ENCODE measurements around the gene PCDHB14.
A peak's percentile ranks its signal among the peaks of the same experiment; 100 is the strongest.
"Not testable (repeated sequence)": the region's sequence is repeated elsewhere in the genome, so short reads cannot be mapped to it uniquely, and the experiment has no call there.

PCDHB14 gene

GRCh38 chr5:141225421-141225820 lies 2.3 kb downstream of the PCDHB14 start:
- not testable (repeated sequence) for H4K5ac ChIP-seq (ENCODE audit: low read length); H2BK5ac ChIP-seq (ENCODE audit: low read length); H3K27me3 ChIP-seq (ENCODE audit: insufficient read depth, low read length, poor library complexity); DNase-seq; H2BK15ac ChIP-seq (replicated peaks; ENCODE audit: low read depth); H3K36me3 ChIP-seq (ENCODE audit: control insufficient read depth, insufficient read depth, low read length); H3K23ac ChIP-seq (ENCODE audit: low read length); H3K4me1 ChIP-seq (ENCODE audit: control insufficient read depth, low read depth, low read length); H2BK120ac ChIP-seq (ENCODE audit: low read depth, low read length); H3K56ac ChIP-seq (ENCODE audit: low read length); H3K9ac ChIP-seq (ENCODE audit: low read length); H3K18ac ChIP-seq (ENCODE audit: low read length); H3K79me2 ChIP-seq (ENCODE audit: control insufficient read depth, insufficient read depth, low read length); H3K4me2 ChIP-seq (ENCODE audit: low read length); H4K8ac ChIP-seq (ENCODE audit: low read depth, low read length); H3K27ac ChIP-seq (ENCODE audit: low read depth, low read length); H2AK5ac ChIP-seq (ENCODE audit: low read length); H3K4me3 ChIP-seq (ENCODE audit: low read length); H3K79me1 ChIP-seq (ENCODE audit: low read length); H3K4ac ChIP-seq (ENCODE audit: low read depth, low read length)
- no CpG with 5 or more reads among the region's 30 CpGs for WGBS (ENCODE audit: extremely low coverage, insufficient coverage, low lambda C conversion rate)

GRCh38 chr5:141234109-141234667 lies 11.0 kb downstream of the PCDHB14 start:
- Histone ChIP-seq H2BK15ac (replicated peaks; ENCODE audit: low read depth) (no peak overlapping the region), H3K23ac (ENCODE audit: low read length) (no peak overlapping the region), H2BK120ac (ENCODE audit: low read depth, low read length) (no peak overlapping the region), H2BK5ac (ENCODE audit: low read length) (no peak overlapping the region), H3K4ac (ENCODE audit: low read depth, low read length) (no peak overlapping the region), H4K8ac (ENCODE audit: low read depth, low read length) (no peak overlapping the region), H3K79me1 (ENCODE audit: low read length) (no peaks in the 10 kb centered on the region), H3K4me1 (ENCODE audit: control insufficient read depth, low read depth, low read length) (no peaks in the 10 kb centered on the region), H3K27me3 (ENCODE audit: insufficient read depth, low read length, poor library complexity) (no peaks in the 10 kb centered on the region), H3K18ac (ENCODE audit: low read length) (no peak overlapping the region), H3K56ac (ENCODE audit: low read length) (no peak overlapping the region), H3K4me2 (ENCODE audit: low read length) (no peak overlapping the region), H4K5ac (ENCODE audit: low read length) (no peak overlapping the region), H3K79me2 (ENCODE audit: control insufficient read depth, insufficient read depth, low read length) (no peaks in the 10 kb centered on the region), H3K4me3 (ENCODE audit: low read length) (no peak overlapping the region), H2AK5ac (ENCODE audit: low read length) (no peak overlapping the region), H3K27ac (ENCODE audit: low read depth, low read length) (no peak overlapping the region), H3K36me3 (ENCODE audit: control insufficient read depth, insufficient read depth, low read length) (no peaks in the 10 kb centered on the region), H3K9ac (ENCODE audit: low read length) (no peak overlapping the region)
- WGBS (ENCODE audit: extremely low coverage, insufficient coverage, low lambda C conversion rate), result no CpG with 5 or more reads among the region's 15 CpGs
- DNase-seq, result peak; percentile 11

- not testable (repeated sequence) for H4K5ac ChIP-seq (ENCODE audit: low read length); H3K18ac ChIP-seq (ENCODE audit: low read length); H2BK5ac ChIP-seq (ENCODE audit: low read length); H2BK15ac ChIP-seq (replicated peaks; ENCODE audit: low read depth); H3K79me2 ChIP-seq (ENCODE audit: control insufficient read depth, insufficient read depth, low read length); DNase-seq; H3K36me3 ChIP-seq (ENCODE audit: control insufficient read depth, insufficient read depth, low read length); H4K8ac ChIP-seq (ENCODE audit: low read depth, low read length); H3K27ac ChIP-seq (ENCODE audit: low read depth, low read length); H3K4ac ChIP-seq (ENCODE audit: low read depth, low read length); H3K4me2 ChIP-seq (ENCODE audit: low read length); H3K27me3 ChIP-seq (ENCODE audit: insufficient read depth, low read length, poor library complexity); H3K4me3 ChIP-seq (ENCODE audit: low read length); H3K9ac ChIP-seq (ENCODE audit: low read length); H3K79me1 ChIP-seq (ENCODE audit: low read length); H2BK120ac ChIP-seq (ENCODE audit: low read depth, low read length); H3K23ac ChIP-seq (ENCODE audit: low read length); H2AK5ac ChIP-seq (ENCODE audit: low read length); H3K56ac ChIP-seq (ENCODE audit: low read length); H3K4me1 ChIP-seq (ENCODE audit: control insufficient read depth, low read depth, low read length)
- no CpG with 5 or more reads among the region's 40 CpGs for WGBS (ENCODE audit: extremely low coverage, insufficient coverage, low lambda C conversion rate)
These were observed 12.8 kb downstream of the PCDHB14 start for GRCh38 chr5:141235922-141236321.

- H2BK15ac ChIP-seq (replicated peaks; ENCODE audit: low read depth), result no peak overlapping the region
- WGBS (ENCODE audit: extremely low coverage, insufficient coverage, low lambda C conversion rate), result no CpG with 5 or more reads among the region's 32 CpGs
- no peaks in the 10 kb centered on the region for H3K79me2 ChIP-seq (ENCODE audit: control insufficient read depth, insufficient read depth, low read length)
- no peaks in the 10 kb centered on the region for H3K36me3 ChIP-seq (ENCODE audit: control insufficient read depth, insufficient read depth, low read length)
- no peak overlapping the region for H3K27ac ChIP-seq (ENCODE audit: low read depth, low read length)
- H3K18ac ChIP-seq (ENCODE audit: low read length), result no peak overlapping the region
- H4K8ac ChIP-seq (ENCODE audit: low read depth, low read length), result no peak overlapping the region
- no peak overlapping the region for H3K4me2 ChIP-seq (ENCODE audit: low read length)
- H3K4ac ChIP-seq (ENCODE audit: low read depth, low read length), result no peak overlapping the region
- H3K79me1 ChIP-seq (ENCODE audit: low read length), result no peaks in the 10 kb centered on the region
- H2AK5ac ChIP-seq (ENCODE audit: low read length), result no peak overlapping the region
- H4K5ac ChIP-seq (ENCODE audit: low read length), result no peak overlapping the region
- no peak overlapping the region for H2BK5ac ChIP-seq (ENCODE audit: low read length)
- no peak overlapping the region for H3K4me3 ChIP-seq (ENCODE audit: low read length)
- DNase-seq, result no peak
- no peak overlapping the region for H2BK120ac ChIP-seq (ENCODE audit: low read depth, low read length)
- H3K9ac ChIP-seq (ENCODE audit: low read length), result no peak overlapping the region
- H3K23ac ChIP-seq (ENCODE audit: low read length), result no peak overlapping the region
- no peaks in the 10 kb centered on the region for H3K27me3 ChIP-seq (ENCODE audit: insufficient read depth, low read length, poor library complexity)
- no peak overlapping the region for H3K56ac ChIP-seq (ENCODE audit: low read length)
- H3K4me1 ChIP-seq (ENCODE audit: control insufficient read depth, low read depth, low read length), result no peaks in the 10 kb centered on the region
These were observed 13.6 kb downstream of the PCDHB14 start for GRCh38 chr5:141236516-141237313.

GRCh38 chr5:141241496-141241895 lies 18.4 kb downstream of the PCDHB14 start:
- no peak overlapping the region for H3K27ac ChIP-seq (ENCODE audit: low read depth, low read length)
- H4K5ac ChIP-seq (ENCODE audit: low read length), result no peak overlapping the region
- no peak overlapping the region for H3K4me3 ChIP-seq (ENCODE audit: low read length)
- no peak overlapping the region for H3K23ac ChIP-seq (ENCODE audit: low read length)
- no peak overlapping the region for H3K4me2 ChIP-seq (ENCODE audit: low read length)
- no peak overlapping the region for H2BK15ac ChIP-seq (replicated peaks; ENCODE audit: low read depth)
- H3K9ac ChIP-seq (ENCODE audit: low read length), result no peak overlapping the region
- H4K8ac ChIP-seq (ENCODE audit: low read depth, low read length), result no peak overlapping the region
- WGBS (ENCODE audit: extremely low coverage, insufficient coverage, low lambda C conversion rate), result no CpG with 5 or more reads among the region's 43 CpGs
- H3K4ac ChIP-seq (ENCODE audit: low read depth, low read length), result no peak overlapping the region
- no peak overlapping the region for H3K56ac ChIP-seq (ENCODE audit: low read length)
- H3K36me3 ChIP-seq (ENCODE audit: control insufficient read depth, insufficient read depth, low read length), result no peaks in the 10 kb centered on the region
- no peaks in the 10 kb centered on the region for H3K79me2 ChIP-seq (ENCODE audit: control insufficient read depth, insufficient read depth, low read length)
- H2BK5ac ChIP-seq (ENCODE audit: low read length), result no peak overlapping the region
- H3K79me1 ChIP-seq (ENCODE audit: low read length), result no peaks in the 10 kb centered on the region
- no peaks in the 10 kb centered on the region for H3K4me1 ChIP-seq (ENCODE audit: control insufficient read depth, low read depth, low read length)
- no peak for DNase-seq
- H2AK5ac ChIP-seq (ENCODE audit: low read length), result no peak overlapping the region
- no peak overlapping the region for H2BK120ac ChIP-seq (ENCODE audit: low read depth, low read length)
- H3K27me3 ChIP-seq (ENCODE audit: insufficient read depth, low read length, poor library complexity), result no peaks in the 10 kb centered on the region
- no peak overlapping the region for H3K18ac ChIP-seq (ENCODE audit: low read length)
